Fibroblast of lung (primary cell): ENCODE data around the gene ZBTB17.

ENCODE experiments used
- EZH2 ChIP-seq: IDR thresholded peaks from 2 replicates; pipeline ENCODE4 v1.5.1; 2012; ENCODE audit warnings: low read length, control low read depth, mild to moderate bottlenecking; ENCODE audit errors: missing control alignments
- TF ChIP-seq, protein P1 (sequence below), 2 donors: IDR thresholded peaks in 1 of 2; conservative IDR thresholded peaks in 1 of 2; 1 replicate in 1 of 2; 2 replicates in 1 of 2; pipeline ENCODE4 v1.5.1; 2011 to 2012; ENCODE audit warnings: low read length in 2 of 2, control low read depth in 1 of 2, inconsistent platforms in 1 of 2, low read depth in 1 of 2, mild to moderate bottlenecking in 1 of 2

DNA sequence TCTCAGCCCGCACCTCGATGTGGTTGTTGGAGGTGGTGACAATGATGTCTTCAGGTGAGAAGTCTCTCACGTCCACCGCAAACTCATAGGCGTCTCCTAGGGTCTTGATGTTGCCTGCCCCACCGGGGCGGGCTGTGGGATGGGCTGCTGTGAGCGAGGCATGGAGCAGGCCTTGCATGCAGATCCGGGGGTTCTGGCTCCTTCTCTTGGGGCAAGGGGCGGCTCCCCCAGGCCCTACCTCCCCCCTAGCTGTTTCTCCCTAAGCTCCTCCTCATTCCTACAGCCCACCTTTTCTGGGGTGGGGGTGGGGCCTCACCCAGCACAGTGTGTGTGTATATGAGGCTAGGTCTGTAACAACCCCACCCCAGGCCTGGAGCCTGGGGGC is 41.2 kb upstream of the ZBTB17 start:
- TF ChIP-seq, protein P1, sequence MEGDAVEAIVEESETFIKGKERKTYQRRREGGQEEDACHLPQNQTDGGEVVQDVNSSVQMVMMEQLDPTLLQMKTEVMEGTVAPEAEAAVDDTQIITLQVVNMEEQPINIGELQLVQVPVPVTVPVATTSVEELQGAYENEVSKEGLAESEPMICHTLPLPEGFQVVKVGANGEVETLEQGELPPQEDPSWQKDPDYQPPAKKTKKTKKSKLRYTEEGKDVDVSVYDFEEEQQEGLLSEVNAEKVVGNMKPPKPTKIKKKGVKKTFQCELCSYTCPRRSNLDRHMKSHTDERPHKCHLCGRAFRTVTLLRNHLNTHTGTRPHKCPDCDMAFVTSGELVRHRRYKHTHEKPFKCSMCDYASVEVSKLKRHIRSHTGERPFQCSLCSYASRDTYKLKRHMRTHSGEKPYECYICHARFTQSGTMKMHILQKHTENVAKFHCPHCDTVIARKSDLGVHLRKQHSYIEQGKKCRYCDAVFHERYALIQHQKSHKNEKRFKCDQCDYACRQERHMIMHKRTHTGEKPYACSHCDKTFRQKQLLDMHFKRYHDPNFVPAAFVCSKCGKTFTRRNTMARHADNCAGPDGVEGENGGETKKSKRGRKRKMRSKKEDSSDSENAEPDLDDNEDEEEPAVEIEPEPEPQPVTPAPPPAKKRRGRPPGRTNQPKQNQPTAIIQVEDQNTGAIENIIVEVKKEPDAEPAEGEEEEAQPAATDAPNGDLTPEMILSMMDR (conservative IDR thresholded peaks at IDR 0.05 in 1 of 2, IDR thresholded peaks at IDR 0.05 in 1 of 2; ENCODE audit: low read depth in 1 of 2, low read length in 2 of 2), result no peak
- no peak for TF ChIP-seq EZH2
